GM11168 (cell line): Measurements from ENCODE around the gene MAP2K7.
"Not testable (repeated sequence)": the region's sequence is repeated elsewhere in the genome, so short reads cannot be mapped to it uniquely, and the experiment has no call there.

Source experiments
- in situ Hi-C: fragments of 300-500 bp; cut with MboI; formaldehyde crosslinking; loops from one replicate; pipeline ENCODE4 v1.12.0; 2022; ENCODE audit warnings: low sequenced_read_pairs; ENCODE audit not compliant: unreplicated experiment

Gene MAP2K7

DNA sequence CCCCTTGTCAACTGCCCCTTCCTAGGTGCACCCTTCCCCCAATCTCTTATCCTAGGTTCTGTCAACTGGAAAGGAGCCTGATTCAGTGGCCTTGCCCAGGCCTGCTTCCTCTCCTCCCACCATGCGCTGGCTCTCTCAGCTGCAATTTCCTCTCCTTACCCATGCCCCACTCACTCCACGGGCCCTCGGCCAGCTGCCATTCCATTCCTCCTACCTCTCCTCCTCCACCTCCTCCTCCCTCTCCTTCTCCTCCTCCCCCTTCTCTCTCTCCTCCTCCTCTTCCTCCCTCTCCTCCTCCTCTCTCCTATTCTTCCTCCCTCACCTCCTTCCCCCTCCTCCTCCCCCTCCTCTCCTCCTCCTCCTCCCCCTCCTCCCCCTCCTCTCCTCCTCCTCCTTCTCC is 49.4 kb downstream of the MAP2K7 start:
- in situ Hi-C loops = no loop called here

DNA sequence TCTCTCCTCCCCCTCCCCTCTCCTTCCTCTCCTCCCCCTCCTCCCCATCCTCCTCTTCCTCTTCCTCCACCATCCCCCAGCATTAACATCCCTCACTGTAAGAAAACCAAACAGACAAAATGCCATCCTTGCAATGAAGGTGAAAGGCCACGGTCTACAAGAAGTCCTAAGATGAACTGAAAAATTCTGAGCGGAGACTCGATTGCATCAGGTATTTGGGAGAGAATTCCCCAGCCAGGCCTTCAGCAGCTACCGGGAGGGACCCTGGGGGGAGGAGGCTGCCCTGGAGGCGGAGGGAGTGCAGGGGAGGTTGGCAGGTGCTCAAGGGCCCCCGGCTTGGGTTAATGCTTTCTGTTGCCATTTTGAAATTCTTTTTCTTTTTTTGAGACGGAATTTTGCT is 49.9 kb downstream of the MAP2K7 start:
- in situ Hi-C loops = no loop called here

DNA sequence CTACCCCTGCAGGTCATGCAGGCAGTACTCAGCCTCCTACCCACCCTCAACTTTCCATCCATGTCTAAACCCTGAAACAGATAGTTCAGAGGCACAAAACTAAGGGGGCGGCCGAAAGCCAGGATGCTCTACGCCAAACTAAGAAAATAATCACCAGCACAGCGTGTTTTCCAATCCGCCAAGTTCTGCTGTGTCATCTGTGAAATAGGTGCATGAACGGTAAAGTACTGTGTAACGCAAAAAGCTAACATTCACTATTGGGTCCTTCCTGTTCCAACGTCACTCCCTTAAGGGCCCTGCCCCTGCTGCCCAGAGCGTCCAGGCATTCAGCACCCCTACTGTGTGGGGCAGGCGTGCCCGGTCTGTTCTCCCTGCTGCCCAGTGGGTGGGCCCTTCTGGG is 52.0 kb downstream of the MAP2K7 start:
- in situ Hi-C loops = no loop called here

DNA sequence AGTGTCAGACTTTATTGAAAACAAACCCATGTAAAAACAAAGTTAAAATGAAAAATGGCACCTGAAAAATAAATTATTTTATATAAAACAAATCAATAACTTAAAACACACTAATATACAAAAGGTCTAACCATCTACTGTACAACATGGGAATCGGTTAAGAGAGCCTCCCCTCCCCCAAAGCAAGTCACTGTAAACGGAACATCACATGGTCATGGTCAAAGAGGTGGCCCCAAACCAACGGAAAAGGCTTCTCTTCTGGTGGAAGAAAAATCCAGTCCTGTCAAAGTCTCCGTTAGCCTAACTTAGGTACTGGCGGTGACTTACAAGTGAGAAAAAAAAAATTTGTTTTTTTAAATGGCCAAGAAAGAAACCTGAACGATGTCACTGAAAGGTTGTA is 55.5 kb downstream of the MAP2K7 start:
- in situ Hi-C loops = no loop called here

DNA sequence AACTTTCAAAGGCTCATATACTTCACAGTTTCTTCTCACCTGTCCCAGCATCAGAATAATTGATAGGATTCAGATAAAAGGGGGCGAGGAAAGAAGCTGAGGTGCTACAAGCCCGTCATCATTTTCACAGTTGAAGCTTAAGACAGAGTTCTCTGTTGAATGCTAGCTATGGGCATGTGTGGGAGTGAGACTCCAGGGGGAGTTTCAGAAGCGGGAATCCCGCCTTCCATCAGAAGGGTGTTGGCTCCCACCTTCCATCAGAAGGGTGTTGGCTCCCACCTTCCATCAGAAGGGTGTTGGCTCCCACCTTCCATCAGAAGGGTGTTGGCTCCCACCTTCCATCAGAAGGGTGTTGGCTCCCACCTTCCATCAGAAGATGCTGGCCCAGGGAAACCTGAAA is 57.4 kb downstream of the MAP2K7 start:
- in situ Hi-C loops = not testable (repeated sequence)

DNA sequence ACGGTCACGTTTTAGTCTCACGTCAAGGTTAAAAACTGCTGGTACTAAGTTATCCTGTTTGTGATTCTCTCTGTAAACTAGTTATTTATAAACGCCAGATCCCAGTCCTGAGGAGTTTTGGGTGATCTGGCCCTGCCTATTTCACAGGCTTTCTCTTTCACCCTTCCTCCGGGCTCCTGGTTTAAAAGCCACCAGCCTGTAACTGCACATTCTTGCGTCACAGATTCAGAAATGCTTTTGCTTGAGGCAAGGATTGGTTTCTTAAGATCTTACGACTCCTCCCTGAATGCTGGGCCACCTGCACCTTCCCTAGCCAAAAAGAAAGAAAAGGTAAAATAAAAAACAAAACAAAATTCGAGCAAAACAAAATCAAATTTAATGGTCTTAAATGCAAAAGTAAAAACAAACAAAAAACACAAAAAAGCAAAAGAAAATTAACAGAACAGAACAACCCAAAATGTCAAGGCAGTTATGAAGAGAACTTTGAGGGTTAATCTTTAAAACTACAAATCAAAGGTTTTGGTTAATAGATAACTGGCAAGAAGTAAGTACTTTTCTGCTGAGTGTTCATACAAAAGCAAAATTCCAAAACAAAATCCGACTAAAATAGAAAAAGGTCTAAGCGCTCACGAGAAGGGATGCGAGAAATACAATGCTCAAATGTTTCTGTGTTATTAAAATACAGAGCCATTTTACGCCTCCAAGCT is 58.4 kb downstream of the MAP2K7 start:
- in situ Hi-C loops = no loop called here

DNA sequence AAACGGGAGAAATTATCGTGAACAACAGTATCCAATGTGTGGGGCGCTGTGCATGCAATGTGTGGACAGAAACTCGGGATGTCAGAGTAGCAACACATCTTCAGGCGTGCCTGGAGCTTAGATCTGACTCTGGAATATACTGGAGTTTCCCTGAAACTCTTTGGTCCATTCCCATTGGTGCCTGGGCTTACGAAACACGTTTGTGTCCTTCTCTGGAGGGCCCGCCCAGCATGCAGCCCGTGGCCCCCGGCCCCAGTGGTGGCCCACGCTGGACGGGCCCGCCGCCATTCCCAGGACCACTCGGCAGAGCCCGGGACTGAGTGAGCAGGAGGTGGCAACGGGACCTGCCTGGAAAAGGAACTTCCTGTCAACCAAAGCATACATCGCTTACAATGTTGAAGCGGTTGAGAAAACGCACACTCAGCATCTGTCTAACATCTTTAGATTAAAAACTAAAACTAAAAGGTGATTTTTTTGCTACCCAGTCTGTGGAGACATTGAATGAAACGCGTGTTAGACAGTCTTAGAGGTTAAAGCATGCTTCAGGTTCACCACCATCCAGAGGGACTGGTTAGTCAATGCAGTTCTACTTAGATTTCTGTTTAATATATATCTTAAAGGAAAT is 59.1 kb downstream of the MAP2K7 start:
- in situ Hi-C loops = no loop called here

DNA sequence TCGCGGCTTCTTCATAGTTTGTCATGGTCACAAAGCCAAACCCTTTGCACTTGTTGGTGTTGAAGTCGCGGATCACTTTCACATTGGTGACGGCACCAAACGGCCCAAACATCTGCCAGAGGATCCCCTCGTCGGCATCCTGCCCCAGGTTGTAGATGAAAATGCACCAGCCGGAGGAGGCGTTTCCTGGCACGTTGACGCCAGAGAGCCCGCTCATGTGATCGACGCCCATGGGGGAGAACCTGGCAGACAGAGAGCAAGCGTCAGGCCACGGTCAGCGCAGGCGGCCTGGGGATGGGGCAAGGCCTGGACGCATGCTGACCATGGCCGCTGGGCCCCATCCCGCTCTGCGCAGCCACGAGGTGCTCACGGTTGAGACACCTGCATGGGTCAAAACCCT is 59.9 kb downstream of the MAP2K7 start:
- in situ Hi-C loops = no loop called here
